ENCODE data around the gene REEP6.
A peak's percentile ranks its signal among the peaks of the same experiment; 100 is the strongest.
"Not testable (repeated sequence)": the region's sequence is repeated elsewhere in the genome, so short reads cannot be mapped to it uniquely, and the experiment has no call there.

The REEP6 gene

GRCh38 chr19:1509602-1510441 lies 18.8 kb downstream of the REEP6 start:
- DNase-seq, result no peak

DNA sequence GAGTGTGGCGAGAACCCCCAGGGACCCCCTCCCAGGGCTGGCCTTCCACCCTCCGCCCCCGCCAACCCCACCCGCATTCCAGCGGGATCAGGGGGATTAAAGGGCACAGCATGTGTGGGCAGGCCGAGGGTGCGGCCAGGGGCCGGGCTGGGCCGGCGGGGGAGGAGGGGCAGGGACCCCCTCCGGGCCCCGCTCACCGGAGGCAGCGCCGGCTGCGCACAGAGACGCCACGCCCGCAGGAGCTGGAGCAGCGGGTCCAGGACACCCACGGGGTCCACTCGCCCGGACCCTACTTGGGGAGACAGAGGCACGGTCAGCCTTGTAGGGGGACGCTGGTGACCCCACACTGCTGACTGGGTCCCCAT lies 19.4 kb downstream of the REEP6 start:
- no peak for DNase-seq

DNA sequence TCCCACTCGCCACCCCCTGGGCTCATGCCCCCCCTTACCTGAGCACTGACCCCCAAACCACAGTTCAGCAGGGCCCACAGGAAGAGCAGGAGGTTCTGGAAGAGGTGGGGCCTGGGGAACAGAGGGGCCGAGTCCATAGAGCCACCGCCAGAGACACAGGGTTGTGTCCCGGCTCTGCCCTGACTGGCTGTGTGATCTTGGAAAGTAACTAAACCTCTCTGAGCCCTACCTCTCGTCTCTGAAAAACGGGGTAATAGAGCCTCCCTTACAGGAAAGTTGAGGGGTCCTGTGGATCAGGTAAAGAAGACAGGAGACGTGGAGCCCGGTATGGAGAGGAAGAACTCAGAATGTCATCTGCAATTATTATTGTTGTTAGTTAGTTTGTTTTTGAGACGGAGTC lies 19.8 kb downstream of the REEP6 start:
- DNase-seq, result no peak

DNA sequence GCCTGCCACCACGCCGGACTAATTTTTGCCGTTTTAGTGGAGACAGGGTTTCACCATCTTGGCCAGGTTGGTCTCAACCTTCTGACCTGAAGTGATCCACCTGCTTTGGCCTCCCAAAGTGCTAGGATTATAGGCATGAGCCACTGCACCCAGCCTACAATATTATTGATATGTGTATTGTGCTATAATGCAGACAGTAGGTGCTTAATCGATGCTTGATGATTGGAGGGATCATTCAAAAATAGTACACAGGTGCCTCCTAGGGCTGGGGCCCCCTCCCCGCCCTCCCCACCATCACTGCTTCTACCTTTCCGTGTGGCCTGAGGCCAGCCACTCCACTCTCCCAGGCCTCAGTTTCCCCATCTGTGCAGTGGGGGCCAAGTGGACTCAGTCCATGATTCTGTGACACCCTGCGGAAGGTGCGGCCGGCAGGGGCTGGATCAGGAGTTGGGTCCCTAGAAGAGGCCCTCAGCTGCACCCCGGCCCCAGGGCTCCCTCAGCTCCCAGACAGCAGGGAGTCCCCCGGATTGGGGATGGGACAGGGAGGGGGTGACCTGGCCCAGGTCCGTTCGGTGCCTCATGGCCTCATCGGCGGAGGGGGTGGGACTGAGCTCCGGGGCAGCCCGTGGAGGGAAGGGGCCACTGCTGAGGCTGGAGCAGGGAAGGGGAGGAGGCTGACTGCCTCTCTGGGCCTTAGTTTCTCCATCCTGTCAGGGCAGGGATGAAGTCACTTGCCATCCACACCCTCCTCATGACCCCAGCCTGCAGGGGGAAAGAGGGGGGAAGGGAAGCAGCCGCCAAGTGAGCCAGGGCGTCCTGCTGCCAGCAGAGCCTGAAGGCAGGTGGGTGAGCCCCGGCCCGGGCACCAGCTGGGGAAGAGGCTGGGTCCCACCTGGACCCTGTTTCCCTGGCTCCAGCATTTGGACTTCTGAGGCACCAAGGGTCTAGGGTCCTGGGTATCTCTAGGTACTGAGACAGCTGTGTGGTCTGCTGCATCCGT lies 20.6 kb downstream of the REEP6 start:
- DNase-seq, result no peak

- peak; percentile 5 to 6 for DNase-seq
These were observed 21.9 kb downstream of the REEP6 start, which contains the start of gene ADAMTSL5 for GRCh38 chr19:1512671-1513498. Gene ADAMTSL5, minus strand, starts transcription at chr19:1513019. Its CDS starts 2,076 bp downstream, at chr19:1510943.

- DNase-seq, result peak; percentile 5 to 16
These were observed 22.7 kb downstream of the REEP6 start for GRCh38 chr19:1513499-1514294.

- no peak for DNase-seq
These were observed 23.3 kb downstream of the REEP6 start for GRCh38 chr19:1514295-1514661.

GRCh38 chr19:1514986-1515721 lies 24.2 kb downstream of the REEP6 start:
- DNase-seq, result no peak

DNA sequence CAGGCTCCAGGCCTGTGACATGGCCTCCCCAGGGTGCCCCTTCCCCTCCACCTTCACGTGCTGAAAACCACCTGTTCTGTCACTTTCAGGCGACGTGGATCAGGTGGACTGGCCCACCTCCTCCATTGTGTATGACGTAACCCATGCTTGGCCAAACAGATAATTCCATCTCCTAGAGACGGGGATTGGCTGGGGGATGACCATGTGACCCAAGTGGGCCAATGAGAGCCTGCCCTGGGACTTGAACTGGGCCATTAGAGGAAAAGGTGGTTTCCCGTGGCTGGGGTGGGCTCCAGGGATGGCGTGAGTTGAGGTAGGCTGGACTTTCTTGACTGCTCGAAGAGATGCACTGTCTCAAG lies 25.4 kb downstream of the REEP6 start:
- no peak for DNase-seq

DNA sequence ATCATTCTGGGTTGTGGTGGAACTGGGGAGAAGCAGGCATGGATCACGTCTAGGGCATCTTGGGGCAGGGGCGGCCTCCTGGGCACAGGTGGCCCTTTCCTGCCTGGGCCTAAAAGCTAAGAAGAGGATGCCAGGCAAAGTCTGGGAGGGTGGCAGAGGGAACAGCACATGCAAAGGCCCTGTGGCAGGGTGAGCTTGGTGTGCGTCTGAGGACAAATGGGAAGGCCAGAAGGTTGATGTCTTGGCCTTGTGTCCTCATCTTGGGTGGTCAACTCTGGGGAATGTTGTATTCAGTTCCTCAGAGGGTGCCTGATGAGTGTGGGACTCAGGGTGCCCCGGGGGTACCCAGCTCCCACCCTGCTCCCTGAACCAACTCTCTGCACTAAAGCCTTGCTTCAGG lies 27.5 kb downstream of the REEP6 start:
- DNase-seq, result no peak

DNA sequence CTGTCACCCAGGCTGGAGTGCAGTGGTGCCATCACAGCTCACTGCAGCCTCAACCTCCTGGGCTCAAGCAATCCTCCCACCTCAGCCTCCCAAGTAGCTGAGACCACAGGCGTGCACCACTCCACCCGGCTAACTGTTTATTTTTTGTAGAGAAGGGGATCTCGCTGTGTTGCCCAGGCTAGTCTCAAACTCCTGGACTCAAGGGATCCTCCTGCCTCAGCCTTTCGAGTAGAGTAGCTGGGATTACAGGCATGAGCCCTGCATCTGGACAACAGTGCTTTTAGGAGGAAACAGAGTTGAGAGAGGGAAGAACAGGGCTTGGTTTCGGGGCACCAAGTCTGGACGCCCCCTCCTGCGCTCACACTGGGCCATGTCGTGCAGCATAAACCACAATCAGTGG lies 28.8 kb downstream of the REEP6 start:
- DNase-seq, result not testable (repeated sequence)

- DNase-seq, result no peak
These were observed 29.3 kb downstream of the REEP6 start for GRCh38 chr19:1520203-1520780.

GRCh38 chr19:1521636-1522035 lies 30.7 kb downstream of the REEP6 start:
- no peak for DNase-seq

DNA sequence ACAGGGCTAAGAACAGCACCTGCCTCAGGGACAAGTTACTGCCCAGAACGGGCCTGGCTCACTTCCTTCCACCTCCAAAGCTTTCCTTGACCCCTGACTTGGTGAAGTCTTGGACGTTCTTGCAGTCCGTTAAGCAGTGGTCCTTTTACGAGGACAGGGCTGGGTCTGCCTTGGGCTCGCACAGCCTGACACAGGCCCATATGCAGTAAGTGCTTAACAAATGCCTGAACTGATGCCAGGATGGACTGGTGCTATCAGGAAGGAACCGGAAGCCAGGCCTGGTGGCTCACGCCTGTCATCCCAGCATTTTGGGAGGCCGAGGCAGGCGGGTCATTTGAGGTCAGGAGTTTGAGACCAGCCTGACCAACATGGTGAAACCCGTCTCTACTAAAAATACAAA lies 31.1 kb downstream of the REEP6 start:
- DNase-seq, result no peak

DNA sequence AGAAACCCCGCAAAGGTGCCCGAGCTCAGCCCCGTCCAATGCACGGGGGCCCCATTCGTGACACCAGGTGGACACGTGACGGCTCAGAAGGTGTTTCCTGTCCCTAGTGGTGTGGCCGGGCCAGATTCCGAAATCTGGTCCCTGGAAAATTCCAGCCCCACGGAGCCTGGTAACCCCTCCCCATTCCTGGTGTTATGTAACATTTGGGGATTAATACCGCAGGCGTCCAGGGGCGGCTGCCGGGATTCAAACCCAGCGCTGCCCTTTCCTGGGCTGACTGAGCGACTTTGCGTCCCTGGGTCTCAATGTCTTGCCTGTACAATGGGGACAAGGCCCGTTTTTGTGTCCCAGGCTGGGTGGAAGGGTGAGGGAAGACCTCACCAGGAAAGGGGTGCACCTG lies 31.9 kb downstream of the REEP6 start:
- no peak for DNase-seq

DNA sequence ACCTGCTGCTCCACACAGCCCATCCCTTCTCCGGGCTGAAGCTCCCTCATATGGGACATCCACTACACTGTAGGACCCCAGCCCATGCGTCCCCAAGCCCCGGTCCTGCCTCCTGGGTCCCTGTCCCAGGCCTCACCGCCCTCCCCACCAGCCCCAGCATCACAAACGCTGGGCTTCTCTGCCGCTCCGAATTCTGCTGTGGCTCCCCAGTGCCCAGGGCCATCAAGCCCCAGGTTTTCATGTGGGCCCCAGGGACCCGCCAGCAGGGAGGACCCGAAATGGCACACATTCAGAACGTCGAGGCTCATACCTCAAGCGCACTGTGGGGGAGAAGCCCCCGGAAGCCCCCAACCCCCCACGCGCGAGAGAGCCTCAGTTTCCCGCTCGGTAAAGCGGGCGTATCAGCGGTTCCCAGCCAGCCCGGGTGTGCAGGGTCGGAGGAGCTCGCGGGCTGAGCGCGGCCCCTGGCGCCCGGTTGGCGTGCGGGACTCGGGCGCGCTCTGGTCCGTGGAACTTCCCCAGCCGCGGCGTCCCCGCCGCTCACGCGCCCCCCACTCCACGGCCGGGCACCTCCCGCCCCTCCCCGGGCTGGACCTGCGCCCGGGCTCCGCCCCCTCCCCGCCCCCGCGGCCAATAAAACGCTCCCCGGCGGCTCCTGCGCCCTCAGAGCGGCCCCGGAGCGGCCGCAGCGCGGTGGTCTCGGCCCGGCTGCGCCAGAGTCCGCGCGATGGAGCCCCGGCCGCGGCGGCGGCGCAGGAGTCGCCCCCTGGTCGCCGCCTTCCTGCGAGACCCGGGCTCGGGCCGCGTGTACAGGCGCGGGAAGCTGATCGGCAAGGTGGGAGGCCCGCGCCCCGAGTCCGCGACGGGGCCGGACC lies 32.7 kb downstream of the REEP6 start, which contains the start of gene PLK5:
Gene PLK5, plus strand, starts transcription at position 666 of the 875 bp plus-strand sequence. CDS start 2,920 bp downstream, outside the sequence.
- no peak for DNase-seq

DNA sequence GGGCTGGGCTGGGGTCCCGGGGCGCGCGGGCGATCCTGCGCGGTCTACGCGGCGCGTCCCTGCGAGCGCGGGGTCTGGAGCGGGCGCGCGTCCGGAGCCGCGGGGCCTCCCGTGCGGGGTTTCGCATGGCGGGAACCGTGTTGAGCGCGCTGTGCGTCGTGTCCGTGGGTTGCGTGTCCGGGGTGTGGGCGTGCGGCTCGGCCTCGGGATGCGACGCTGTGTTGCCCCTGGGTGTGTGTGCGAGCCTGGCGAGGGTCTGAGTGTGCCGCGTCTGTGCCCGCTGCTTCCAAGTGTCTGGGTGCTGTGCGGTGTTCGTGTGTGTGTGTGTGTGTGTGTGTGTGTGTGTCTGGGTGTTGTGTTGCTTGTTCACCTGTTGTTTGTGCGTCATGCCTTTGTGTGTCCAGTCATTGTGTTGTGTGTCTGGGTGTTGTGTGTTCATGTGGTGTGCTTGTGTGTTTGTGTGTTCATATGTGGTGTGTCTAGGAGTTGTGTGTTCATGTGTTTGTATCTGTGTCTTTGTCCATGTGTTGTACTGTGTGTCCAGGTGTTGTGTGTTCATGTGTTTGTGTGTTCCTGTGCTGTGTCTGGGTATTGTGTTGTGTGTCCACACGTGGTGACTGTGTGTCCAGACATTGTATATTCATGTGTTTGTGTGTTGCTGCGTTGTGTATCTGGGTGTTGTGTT lies 33.4 kb downstream of the REEP6 start:
- no peak for DNase-seq

- DNase-seq, result no peak
These were observed 34.0 kb downstream of the REEP6 start for GRCh38 chr19:1524972-1525325.

DNA sequence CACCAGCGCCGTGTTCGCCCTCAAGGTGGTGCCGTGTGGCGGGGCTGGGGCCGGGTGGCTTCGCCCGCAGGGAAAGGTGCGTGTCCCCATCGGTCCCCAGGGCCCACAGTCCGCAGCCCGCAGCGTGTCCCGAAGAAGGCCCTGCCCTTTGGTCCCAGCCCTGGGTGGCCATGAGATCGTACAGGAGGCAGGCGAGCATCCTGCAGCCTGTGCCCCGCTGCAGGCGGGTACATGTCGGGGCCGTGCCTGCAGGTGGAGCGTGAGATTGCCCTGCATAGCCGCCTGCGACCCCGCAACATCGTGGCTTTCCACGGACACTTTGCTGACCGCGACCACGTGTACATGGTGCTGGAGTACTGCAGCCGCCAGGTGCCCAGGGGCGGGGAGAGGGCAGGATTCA lies 34.4 kb downstream of the REEP6 start:
- DNase-seq, result no peak
